RCC 7860 (cell line): ENCODE results near the gene EFHB.
"Not testable (repeated sequence)": the region's sequence is repeated elsewhere in the genome, so short reads cannot be mapped to it uniquely, and the experiment has no call there.

Experiments
- DNase-seq: peaks from one replicate; pipeline ENCODE4 v3.0.0-alpha.2; 2015; ENCODE audit warnings: low spot score
- FAIRE-seq: peaks from 2 replicates; lab custom pipeline; 2012; peaks lifted over from hg19 to GRCh38; lab: Jason Lieb, UNC

The EFHB gene, protein sequence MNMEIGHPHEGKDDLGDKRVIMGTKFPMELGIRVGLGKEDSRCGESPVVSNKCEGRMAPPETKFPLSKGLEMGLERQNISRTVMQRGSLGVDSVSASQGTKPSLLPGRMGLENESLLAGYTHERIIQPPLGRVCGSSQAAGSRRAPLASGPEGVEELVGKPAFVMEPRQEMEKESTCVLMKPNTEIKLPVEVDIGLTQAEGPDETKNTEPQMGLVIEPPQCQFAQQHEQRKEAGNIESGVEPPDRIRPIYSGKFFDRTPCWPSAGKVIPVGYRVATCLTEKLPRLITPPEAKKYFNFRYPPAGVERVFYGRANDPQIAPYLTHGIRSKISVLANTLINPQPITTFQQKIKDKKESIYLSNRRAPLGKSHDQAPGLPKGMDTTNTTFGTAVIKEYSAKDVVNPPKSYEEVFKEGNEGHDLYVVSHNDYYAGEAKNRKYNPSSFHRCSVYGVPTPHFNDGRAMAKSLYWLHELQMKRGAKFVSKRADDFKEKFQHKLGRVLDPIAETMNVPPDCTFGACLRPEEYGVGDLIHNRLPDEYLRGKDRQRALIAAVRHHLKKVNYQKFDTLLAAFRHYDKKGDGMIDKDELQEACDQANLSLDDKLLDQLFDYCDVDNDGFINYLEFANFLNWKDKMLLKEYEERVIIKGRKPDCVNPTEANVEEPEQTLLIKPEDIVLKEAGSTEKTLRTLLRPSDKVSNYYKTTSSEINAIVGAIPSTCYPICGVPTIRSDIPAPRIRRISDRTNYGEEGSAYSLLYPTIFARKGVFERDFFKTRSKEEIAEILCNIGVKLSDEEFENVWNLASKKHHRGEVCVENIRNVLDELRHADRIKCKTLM

DNA sequence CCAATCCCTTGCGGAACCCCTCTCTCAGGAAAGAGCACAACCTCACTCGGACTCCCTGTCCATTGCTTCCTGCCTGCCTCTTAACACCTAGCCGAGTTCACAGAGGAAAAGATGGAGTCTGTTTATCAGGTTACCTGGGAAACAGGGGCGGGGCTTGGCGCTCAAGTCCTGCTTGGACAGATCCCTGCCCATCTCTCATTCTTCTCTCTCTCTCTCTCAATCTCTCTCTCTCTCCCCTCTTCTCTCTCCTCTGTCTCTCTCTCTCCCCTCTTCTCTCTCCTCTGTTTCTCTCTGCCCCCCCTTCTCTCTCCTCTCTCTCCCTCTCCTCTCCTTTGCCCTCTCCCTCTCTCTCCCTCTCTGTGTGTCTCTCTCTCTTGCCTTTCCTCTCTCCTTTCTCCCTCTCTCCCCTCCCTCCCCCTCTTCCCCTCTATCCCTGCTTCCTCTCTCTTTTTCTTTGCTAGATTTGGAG is at the start of gene EFHB:
EFHB (minus strand) TSS at position 120 of the 469 bp plus-strand sequence. CDS start 199 bp downstream, outside the sequence.
- FAIRE-seq (no peak), DNase-seq (no peak)

DNA sequence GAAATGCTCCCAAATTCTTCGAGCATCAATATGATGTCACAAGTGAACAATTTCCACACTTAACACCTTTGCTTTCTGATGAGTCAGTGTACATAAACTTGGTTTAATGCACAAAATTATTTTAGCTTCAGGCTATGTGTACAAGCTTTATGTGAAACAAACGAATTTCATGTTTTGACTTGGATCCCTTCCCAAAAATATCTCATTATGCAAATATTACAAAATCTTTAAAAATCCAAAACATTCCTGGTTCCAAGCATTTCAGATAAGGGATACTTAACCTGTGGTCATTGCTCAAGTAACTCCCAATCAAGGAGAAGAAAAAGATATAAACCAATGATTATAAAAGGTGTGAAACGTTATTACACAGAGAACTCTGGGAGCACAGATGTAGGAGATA is 38.0 kb upstream of the EFHB start:
- DNase-seq: no peak
- no peak for FAIRE-seq

DNA sequence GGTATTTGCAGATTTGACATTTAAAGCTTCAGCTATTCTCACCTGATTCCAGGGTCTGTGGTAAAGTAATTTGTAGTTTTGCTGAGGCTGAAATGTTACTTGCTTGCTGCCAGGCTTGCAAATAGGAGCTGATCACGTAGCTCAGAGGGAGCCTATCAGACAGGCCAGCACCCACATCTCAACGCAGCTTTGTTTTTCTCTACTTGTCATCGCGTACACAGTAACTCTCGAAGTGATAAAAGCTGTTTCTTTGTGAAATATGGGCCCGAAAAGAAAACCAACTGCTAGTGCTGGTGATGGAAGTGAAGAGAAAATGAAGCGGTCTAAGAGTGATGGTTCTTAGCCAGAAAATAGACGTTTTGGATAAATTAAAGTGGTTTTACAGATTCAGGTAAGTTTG is 36.3 kb upstream of the EFHB start:
- FAIRE-seq (no peak), DNase-seq (no peak)

DNA sequence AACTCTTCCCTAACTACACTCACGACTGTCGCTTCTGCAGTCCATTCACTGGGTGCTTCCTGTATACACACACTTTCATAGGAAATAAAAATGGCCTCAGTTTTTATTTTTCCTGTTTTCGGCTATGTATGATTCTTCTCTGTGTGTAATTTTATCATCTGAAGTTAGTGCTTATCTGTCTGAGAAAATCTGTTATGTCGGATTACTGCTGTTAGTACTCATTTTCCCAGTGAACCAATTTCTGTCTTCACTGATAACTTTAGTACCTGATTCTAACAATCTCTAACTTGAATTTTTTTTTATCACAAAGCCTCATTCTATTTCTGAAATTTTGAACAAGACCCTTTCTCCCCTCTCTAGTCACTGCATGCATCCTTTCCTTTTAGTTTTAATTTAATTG is 33.8 kb upstream of the EFHB start:
- DNase-seq (no peak), FAIRE-seq (no peak)

DNA sequence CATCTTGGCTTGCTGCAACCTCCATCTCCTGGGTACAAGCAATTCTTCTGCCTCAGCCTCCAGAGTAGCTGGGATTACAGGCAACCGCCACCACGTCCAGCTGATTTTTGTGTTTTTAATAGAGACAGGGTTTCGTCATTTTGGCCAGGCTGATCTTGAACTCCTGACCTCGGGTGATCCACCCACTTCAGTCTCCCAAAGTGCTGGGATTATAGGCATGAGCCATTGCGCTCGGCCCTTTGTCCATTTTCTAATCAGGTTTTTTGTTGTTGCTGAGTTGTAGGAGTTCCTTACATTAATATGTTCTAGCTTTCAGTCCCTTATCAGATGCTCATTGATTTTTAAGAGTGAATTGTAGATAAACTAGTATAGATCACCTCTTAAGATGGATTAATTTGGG is 33.2 kb upstream of the EFHB start:
- no peak for FAIRE-seq
- no peak for DNase-seq

DNA sequence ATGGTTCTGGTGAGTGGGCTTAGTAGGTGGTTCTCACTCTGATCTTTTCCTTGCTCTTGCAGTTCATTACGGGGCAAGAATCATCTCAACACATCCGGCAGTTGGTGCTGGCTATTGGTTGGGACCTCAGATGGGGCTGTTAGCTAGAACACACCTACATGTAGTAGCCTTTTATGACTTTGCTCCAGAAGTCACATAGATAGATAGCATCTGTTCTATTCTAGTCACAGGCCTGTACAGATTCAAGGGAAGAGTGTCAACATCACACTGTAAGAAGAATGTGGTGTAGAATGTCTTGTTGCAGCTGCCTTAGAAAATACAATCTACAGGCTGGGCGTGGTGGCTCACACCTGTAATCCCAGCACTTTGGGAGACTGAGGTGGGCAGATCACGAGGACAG is 27.9 kb upstream of the EFHB start:
- no peak for DNase-seq
- no peak for FAIRE-seq

DNA sequence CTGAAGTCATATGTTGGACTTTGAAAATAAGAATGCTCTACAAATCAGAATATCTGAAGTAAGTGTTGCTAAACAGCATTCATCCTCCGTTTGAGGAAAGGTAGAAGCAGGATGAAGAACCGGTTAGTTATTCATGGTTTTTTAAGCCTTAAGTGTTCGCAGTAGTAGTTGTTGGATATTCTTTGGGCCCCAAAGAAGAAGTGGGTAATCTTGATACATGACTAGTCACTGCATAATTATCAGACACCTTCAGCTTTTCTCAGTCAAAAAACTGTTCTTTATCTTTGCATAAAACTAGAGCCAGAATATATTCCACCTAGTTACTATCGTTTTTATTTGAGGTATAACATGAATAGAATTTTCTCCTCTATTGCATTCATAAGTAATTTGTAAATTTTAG is 26.7 kb upstream of the EFHB start:
- no peak for DNase-seq
- no peak for FAIRE-seq

DNA sequence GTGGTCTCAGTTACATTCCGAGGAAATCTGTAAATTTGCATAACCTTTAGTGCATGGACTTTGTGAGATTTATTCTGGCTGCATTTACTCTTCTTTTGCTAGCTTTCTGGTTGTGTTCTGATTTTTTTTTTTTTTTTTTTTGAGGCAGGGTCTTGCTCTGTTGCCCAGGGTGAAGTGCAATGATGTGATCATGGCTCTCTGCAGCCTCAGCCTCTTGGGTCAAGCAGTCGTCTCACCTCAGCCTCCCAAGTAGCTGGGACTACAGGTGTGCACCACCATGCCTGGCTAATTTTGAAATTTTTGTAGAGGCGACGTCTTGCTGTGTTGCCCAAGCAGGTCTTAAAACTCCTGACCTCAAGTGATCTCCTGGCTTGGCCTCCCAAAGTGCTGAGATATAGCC is 25.5 kb upstream of the EFHB start:
- DNase-seq (no peak), FAIRE-seq (no peak)

DNA sequence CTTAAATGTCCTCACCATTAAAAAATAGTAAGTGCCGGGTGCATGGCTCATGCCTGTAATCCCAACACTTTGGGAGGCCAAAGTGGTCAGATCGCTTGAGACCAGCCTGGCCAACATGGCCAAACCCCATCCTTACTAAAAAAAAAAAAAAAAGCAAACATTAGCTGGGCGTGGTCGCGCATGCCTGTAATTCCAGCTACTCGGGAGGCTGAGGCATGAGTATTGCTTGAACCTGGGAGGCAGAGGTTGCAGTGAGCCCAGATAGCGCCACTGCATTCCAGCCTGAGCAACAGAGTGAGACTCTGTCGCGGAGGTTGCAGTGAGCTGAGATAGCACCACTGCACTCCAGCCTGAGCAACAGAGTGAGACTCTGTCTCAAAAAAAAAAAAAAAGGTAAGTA is 23.3 kb upstream of the EFHB start:
- not testable (repeated sequence) for DNase-seq, FAIRE-seq

DNA sequence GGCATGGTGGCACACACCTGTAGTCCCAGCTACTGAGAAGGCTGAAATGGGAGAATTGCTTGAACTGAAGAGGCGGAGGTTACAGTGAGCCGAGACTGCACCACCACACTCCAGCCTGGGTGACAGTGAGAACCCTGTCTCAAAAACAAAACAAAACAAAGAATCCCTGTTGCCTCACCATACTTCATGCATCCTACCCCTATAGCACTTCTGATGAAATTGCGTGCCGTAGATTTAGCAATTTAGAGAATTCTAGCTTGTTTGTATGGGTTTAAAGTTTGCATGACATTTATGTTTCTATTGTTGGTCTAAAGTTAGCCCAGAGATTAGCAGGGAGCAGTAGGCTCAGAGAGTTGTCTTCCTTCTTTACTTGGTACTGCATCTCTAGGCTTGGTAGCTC is 20.7 kb upstream of the EFHB start:
- no peak for DNase-seq
- no peak for FAIRE-seq

DNA sequence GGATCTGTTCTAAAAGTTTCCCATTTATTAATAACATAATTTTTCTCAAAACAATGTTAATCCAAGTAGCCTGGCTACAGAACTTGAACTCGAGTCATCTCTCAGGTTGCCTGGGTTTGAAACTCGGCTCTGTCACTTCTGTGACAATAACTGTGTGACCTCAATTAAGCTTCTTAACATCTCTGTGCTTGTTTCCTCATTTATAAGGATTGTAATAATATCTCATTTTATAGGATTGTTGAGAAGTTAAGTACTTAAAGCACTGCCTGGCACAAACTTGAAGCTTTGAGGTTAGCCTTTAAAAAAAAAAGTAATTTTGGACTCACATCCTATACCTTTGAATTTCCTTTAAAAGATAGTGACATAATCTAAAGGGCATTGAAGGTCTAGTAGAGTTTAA is 16.3 kb upstream of the EFHB start:
- FAIRE-seq (no peak), DNase-seq (no peak)

DNA sequence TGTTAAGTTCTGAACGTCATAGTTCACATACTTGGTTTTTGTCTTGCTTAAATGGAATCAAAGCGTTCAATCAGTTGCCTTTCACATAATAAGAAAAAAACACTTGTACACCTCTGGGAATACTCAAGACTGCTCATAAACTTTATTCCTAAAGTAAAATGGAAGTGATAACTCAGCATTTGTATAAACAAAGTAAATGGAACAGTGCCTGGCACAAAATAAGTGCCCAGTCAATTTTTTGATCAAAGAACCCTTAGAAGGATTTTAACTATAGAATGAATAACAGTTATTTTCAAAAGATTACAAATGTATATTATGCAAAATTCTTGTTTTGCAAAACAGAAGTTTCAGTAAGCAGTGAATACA is 14.2 kb upstream of the EFHB start:
- no peak for DNase-seq
- no peak for FAIRE-seq

DNA sequence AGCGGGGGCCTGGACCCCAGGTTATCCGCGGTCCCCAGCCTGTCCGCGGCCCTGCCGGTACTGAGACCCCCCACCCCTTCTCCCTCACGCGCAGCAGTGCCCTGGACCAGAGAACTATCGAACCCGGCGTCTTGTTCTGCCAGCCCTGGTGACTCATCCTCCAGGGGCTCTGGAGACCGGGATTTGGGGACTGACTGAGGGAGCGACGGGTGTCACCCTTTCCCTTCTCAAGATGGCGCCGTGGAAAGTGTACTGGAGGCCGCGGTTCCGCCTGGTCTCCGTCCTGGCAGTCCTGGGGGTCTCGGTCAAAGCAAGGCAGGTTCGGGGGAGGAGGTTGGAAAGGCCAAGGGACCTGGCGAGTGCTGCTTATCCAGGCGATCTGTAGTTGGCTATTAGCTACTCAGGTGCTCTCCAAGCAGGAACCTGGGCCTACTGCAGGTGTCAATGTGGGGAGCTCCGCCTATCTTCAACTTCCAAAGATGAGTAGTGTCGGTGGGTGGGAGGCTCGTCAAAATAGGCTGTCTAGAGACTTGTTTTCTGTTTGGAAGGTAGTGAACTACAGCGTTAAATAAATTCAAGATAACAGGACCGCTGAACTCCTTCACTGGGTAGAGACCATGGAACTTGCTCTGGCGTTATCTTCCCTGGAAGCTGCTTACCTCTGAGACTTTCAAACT is 13.7 kb upstream of the EFHB start:
- no peak for FAIRE-seq
- DNase-seq: no peak

DNA sequence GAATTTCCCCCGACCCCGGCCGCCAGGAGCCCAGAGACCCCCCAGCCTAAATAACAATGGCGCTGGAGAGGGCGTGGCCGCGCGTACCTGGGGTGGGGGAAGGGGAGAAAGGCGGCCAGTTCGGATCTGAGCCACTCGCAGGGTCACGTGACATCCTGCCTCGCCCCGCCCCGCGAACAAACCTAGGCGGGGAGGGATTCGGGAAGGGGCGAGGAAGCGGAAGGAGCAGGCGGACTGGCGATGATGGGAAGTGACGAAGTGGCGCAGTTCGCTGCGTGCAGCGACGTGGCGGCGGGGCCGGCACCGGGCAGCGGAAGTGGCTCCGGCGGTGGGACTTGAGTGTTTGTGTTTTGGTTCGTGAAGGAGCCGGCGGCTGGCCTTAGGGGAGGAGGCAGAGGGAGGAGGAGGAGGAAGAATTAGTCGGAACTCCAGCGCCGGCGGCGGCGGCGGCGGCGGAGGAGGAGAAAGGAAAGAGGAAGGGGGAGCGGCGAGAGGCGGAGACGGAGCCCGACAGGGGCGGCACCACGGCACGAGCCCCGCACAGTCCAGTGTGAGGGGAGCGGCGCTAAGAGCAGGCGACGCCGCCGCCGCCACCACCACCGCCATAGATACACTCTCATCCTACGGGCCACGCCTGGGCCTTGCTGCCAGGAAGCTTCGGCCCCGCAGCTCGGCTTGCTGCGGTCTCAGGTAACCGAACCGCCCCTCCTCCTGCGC is 13.0 kb upstream of the EFHB start, which contains the start of gene RAB5A:
RAB5A (plus strand) TSS at position 266 of the 717 bp plus-strand sequence. CDS start 3,802 bp downstream, outside the sequence.
- FAIRE-seq (peak; percentile 88), DNase-seq (peak; percentile 94)

DNA sequence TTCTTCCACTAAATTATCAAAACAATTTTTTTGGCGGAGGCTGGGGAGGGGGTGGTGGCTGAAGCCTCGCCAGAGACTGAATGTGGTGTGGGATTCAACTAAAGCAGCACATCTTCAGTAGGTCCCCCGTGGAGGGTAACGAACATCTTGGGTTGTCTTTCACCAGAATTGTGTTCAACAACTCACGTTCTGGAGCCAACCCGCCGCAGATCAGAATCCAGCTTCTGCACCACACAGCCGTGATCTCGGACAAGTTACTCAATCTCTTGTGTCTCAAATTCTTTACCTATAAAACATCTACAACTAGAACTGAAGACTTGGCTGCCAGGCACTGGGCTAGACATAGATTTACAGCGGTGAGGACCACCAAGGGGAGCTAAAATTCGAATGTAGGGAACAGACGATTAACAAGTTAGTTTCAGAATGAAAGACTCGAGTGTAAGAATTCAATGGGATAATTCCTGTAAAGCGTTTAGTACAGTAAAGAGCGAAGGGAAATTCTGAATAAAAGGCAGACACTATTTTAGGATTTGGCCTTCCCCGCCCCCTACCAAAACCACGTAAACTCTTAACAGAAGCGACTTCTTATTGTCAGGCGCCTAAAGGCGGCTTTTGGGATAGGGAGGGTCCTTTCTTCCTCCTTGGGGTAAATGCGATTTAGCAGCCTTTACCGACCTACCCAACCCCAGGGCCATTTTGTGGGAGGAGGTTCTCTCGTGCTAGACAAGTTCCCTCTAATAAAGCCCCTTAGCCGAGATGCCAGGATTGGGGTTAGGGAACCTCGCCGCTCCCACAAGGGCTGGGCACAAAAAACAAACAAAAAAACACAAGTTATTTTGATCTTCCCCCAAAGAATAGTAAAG is 12.2 kb upstream of the EFHB start:
- DNase-seq (no peak), FAIRE-seq (no peak)

DNA sequence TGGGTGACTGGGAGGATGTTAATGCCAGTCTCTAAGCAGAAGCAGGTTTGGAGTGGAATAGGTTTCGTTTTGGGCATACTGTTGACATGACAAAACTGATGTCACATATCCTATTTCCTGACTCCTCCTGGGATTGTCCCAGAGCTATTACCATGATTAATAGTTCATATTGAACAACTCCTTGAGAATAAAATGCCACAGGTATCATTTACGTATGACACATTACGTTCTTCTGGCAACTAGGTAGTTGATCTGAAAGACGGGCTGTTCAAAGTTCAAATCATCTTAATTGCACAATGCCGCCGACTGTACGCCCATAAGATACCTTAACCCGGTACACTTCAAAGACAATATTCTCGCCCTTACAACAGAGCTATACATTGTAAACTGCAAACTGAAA is 11.5 kb upstream of the EFHB start:
- no peak for FAIRE-seq
- DNase-seq: peak; percentile 37

DNA sequence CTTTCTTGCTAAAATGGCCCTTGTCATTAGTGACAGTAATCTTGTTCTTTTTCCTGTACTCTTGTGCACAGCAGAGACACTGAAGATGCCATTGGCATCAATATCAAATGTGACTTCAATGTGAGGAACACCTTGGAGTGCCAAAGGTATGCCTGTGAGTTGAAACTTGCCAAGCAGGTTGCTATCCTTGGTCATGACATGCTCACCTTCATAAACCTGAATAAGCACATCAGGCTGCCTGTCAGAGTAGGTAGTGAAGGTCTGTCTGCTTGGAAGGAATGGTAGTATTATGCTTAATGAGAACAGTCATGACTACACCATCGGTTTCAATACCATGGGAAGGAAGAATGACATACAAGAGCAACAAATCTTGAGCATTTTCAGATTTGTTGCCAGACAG is 6.6 kb upstream of the EFHB start:
- no peak for DNase-seq
- no peak for FAIRE-seq

DNA sequence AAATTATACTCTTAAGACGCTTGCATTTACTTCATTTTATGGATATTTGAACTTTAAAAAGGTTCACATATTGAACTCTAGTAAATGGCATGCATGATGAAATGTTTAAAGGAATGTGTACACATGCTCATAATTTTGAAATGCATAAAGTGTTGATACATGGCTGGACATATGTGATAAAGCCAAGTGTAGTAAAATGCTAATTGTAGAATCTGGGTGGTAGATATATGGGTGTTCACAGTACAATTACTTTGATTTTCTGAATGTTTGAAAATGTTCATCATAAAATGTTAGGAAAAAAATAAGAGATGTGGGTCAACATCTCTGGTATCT is 4.2 kb upstream of the EFHB start:
- FAIRE-seq: no peak
- no peak for DNase-seq

DNA sequence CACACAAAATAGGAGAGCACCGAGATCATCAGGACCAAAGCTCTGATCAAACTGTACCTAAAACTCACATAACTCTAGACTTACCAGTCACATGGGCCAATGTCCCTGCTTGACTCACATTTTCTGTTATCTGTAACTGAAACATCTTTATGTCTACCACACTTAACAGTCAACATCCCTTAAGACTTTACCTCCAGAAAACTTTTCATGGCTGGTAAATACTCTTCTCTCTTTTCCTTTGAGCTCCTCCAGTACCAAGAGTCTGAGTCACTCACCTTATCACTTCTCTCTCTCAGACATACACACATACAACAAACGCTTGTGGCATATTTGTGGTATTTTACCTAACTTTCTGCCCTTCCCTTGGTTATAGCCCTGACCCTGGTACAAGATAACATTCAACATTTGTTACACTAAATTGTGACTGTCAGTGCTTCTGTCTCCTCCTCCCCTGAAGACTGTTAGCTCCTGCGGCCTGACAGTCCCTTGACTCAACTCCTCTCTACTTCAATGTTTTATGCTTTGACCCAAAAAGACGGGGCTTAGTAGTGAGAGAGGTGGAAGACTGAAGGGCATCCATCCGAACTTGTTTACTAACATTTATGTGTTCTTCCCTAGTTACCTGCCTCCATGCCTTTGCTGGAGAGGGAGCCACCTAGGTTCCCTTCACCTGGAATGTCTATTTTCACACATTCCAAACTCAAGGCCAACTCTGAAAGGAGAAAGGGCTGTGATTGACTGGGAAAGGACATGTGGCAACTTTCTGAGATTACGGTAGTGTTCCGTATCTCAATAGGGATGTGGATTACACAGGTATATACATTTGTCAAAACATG is 3.7 kb upstream of the EFHB start:
- peak; percentile 85 for FAIRE-seq
- DNase-seq: peak; percentile 90
